Astrocyte of the cerebellum (primary cell): Measurements from ENCODE around the gene TMPRSS3.

Experiments used
- DNase-seq: peaks from one replicate; pipeline ENCODE4 v3.0.0-alpha.2; 2011; ENCODE audit warnings: low read depth
- H3K4me3 ChIP-seq: 2 replicates; pipeline ENCODE4 v1.5.1; 2011; ENCODE audit warnings: mild to moderate bottlenecking, low read depth, low read length, moderate library complexity
- in situ Hi-C: cut with HindIII; loops from 2 replicates; pipeline ENCODE4 v1.10.0; 2017; ENCODE audit warnings: low sequenced_read_pairs
- TF ChIP-seq, protein P1 (sequence below): IDR thresholded peaks from 2 replicates; pipeline ENCODE4 v1.5.1; 2012; ENCODE audit warnings: low read length, low read depth, moderate library complexity, mild to moderate bottlenecking; ENCODE audit errors: missing control alignments

Gene TMPRSS3

DNA sequence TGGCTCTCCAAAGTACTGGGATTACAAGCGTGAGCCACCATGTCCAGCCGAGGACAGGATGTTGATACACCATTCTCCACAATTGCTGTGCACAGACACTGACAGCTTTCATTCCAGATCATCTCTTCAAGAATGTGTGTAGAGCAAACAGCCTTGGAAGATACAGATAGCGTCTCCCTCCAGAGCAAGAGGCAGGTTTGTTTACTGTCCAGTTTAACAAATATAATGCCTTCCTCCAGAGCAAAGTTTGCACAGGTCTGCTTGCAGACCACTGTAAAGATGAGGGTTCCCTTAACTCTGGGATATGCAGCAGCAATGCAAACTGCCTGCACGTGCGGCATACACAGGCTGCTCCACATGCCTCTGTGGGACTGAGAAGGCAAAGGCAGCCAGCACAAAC is 4.6 kb downstream of the TMPRSS3 start:
- DNase-seq = no peak
- TF ChIP-seq, protein P1, sequence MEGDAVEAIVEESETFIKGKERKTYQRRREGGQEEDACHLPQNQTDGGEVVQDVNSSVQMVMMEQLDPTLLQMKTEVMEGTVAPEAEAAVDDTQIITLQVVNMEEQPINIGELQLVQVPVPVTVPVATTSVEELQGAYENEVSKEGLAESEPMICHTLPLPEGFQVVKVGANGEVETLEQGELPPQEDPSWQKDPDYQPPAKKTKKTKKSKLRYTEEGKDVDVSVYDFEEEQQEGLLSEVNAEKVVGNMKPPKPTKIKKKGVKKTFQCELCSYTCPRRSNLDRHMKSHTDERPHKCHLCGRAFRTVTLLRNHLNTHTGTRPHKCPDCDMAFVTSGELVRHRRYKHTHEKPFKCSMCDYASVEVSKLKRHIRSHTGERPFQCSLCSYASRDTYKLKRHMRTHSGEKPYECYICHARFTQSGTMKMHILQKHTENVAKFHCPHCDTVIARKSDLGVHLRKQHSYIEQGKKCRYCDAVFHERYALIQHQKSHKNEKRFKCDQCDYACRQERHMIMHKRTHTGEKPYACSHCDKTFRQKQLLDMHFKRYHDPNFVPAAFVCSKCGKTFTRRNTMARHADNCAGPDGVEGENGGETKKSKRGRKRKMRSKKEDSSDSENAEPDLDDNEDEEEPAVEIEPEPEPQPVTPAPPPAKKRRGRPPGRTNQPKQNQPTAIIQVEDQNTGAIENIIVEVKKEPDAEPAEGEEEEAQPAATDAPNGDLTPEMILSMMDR = no peak
- in situ Hi-C loops = no loop called here
- no peak overlapping the region for H3K4me3 ChIP-seq

DNA sequence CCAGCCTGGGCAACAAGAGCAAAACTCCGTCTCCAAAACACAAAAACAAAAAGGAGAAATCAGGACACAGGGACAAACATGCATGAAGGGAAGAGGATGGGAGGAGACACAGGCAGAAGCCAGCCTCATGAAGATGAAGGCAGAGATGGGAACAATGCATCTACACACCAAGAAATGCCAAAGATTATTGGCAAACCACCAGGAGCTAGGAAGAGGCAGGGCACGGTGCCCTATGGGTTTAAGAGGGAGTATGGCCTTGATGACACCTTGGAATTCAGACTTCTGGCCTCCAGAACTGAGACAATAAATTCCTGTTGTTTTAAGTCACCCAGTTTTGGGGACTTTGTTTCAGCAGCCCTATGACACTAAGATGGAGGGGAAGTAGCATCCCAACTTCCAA is 5.2 kb downstream of the TMPRSS3 start:
- DNase-seq = no peak
- in situ Hi-C loops = no loop called here

DNA sequence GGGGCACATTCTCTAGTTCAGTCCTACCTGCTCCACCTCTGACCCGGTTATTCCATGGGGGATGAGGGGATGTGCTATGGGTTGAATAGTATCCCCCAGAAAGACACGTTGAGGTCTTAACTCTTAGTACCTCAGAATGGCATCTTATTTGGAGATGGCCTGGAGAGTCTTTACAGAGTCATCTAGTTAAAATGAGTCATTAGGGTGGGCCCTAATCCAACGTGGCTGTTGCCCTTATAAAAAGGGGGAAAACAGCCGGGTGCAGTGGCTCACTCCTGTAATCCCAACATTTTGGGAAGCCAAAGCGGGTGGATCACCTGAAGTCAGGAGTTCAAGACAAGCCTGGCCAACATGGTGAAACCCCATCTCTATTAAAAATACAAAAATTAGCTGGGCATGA is 5.7 kb downstream of the TMPRSS3 start:
- DNase-seq = no peak
- TF ChIP-seq, protein P1 = no peak
- in situ Hi-C loops = no loop called here

More for the DNA sequence above, 5.2 kb downstream of the TMPRSS3 start:
- TF ChIP-seq, protein P1 = no peak
- H3K4me3 ChIP-seq = no peak overlapping the region

DNA sequence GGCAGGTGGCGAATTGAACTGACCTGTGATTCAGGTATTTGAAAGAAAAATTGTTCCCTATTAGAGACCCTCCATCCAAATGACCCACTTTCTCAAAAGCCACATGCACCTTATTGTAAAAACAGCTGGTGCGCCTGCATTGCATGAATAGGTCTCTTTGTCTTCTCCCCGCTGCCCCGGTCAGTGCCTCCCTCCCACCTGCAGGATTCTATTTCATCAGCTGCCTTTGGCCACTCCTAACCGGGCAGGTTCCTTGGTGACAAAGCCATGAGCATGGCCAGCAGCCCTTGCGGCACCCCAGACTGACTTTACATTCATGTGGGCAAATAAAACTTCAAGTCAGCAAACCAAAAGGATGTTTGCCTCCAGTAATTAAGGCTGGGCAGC is 6.4 kb downstream of the TMPRSS3 start:
- in situ Hi-C loops = no loop called here
- TF ChIP-seq, protein P1 = no peak
- no peak for DNase-seq
- H3K4me3 ChIP-seq = no peak overlapping the region

More for the DNA sequence above, 5.7 kb downstream of the TMPRSS3 start:
- H3K4me3 ChIP-seq = no peak overlapping the region

DNA sequence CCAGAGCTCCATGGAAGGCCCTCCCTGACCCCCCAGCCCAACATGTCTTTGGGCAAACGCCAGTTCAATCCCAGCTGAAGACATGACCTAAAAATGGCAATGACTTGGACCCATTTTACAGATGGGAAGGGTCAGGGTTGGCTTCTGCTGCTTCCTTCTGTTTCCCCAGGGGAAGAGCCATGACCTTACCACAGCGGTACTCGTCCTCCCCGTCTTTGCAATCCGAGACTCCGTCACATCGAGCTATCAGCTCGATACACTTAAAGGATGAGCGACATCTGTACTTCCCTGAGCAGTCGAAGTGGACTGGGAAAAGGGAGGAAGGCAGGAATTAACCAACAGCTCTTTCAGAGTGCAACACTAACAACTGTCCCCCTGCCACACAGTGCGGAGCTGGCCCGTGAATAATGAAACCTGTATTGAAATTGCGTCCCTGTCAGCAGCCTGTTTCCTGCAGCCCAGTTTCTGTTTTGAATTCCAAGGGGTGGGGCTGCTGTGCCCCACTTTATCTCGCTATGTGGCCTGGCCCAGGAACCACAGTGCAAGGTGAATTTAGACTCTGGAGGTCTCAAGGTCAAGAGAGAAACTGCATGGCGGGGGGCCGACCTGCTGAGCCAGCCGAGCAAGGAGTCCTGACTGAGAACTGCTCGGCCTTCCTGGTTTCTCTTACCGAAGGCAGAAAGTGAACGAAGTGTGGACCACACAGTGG is 7.0 kb downstream of the TMPRSS3 start:
- H3K4me3 ChIP-seq = no peak overlapping the region
- in situ Hi-C loops = no loop called here
- TF ChIP-seq, protein P1 = no peak
- DNase-seq = no peak

DNA sequence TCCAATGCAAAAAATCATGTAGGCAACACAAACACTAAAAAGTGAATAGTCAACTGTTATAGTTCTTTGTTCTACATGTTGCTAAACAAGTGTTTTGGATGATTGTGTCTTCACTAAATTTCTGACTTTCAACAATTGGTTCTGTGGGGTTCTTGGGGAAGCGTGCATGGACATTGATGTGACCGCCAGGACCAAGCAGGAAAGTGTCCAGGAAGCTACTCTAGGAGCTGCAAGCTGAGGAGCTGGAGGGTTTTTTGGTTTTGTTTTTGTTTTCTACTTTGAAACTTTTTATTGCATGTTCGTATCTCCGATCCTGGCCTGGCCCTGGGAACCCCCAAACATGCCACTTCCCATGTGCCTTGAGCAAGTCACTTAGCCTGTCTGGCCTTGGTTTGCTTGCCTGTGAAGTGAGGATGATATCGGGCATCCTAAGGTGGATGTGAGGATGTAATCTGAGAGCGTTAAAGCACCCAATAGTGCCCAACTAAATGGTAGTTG is 8.0 kb downstream of the TMPRSS3 start:
- TF ChIP-seq, protein P1 = no peak
- in situ Hi-C loops = no loop called here
- DNase-seq = no peak
- H3K4me3 ChIP-seq = no peak overlapping the region
